NCI-H526 treated with DMSO at 0.1 percent for 48 hours (cell line): Measurements from ENCODE around the gene GAL3ST3.
"Not testable (repeated sequence)": the region's sequence is repeated elsewhere in the genome, so short reads cannot be mapped to it uniquely, and the experiment has no call there.

Experiments
- DNase-seq: peaks from one replicate; lab custom pipeline; 2025; lab: John Stamatoyannopoulos, UW

GAL3ST3 gene

GRCh38 chr11:66044757-66045156, 4.2 kb downstream of the GAL3ST3 start:
- DNase-seq, result no peak

GRCh38 chr11:66042996-66043906, 5.7 kb downstream of the GAL3ST3 start:
- DNase-seq, result no peak

GRCh38 chr11:66042227-66042995, 6.5 kb downstream of the GAL3ST3 start:
- no peak for DNase-seq

- DNase-seq, result no peak
These were observed 9.2 kb downstream of the GAL3ST3 start for GRCh38 chr11:66039765-66040164.

- DNase-seq, result no peak
These were observed 11.6 kb downstream of the GAL3ST3 start for GRCh38 chr11:66037327-66037726.

- no peak for DNase-seq
These were observed 12.6 kb downstream of the GAL3ST3 start for GRCh38 chr11:66036334-66036710.

- no peak for DNase-seq
These were observed 13.2 kb downstream of the GAL3ST3 start for GRCh38 chr11:66035653-66036333.

- DNase-seq, result no peak
These were observed 15.8 kb downstream of the GAL3ST3 start for GRCh38 chr11:66032957-66033735.

GRCh38 chr11:66026017-66026529, 22.9 kb downstream of the GAL3ST3 start, which contains the start of gene CATSPER1:
CATSPER1 (minus strand) TSS chr11:66026479; CDS start chr11:66026379, 100 bp downstream.
- DNase-seq, result no peak

GRCh38 chr11:66023186-66023440, 25.8 kb downstream of the GAL3ST3 start:
- not testable (repeated sequence) for DNase-seq

- DNase-seq, result no peak
These were observed 26.4 kb downstream of the GAL3ST3 start for GRCh38 chr11:66022401-66023185.

GRCh38 chr11:66020618-66021357, 28.2 kb downstream of the GAL3ST3 start:
- no peak for DNase-seq

- no peak for DNase-seq
These were observed 28.7 kb downstream of the GAL3ST3 start for GRCh38 chr11:66020212-66020611.

- no peak for DNase-seq
These were observed 31.6 kb downstream of the GAL3ST3 start for GRCh38 chr11:66017321-66017720.

- no peak for DNase-seq
These were observed 32.2 kb downstream of the GAL3ST3 start for GRCh38 chr11:66016793-66017177.

GRCh38 chr11:66015936-66016792, 32.8 kb downstream of the GAL3ST3 start:
- no peak for DNase-seq

GRCh38 chr11:66015454-66015881, 33.5 kb downstream of the GAL3ST3 start:
- no peak for DNase-seq

- no peak for DNase-seq
These were observed 34.0 kb downstream of the GAL3ST3 start for GRCh38 chr11:66014804-66015453.

GRCh38 chr11:66013762-66014100, 35.2 kb downstream of the GAL3ST3 start:
- DNase-seq, result no peak
